PFSK-1 (cell line): ENCODE measurements around the gene PEF1.

Experiments used
- FOXP2 ChIP-seq: optimal IDR thresholded peaks from 2 replicates; pipeline ENCODE3; 2011; ENCODE audit warnings: borderline replicate concordance, control low read depth, inconsistent platforms; ENCODE audit not compliant: insufficient read depth; ENCODE audit errors: extremely low read length, extremely low read depth
- POLR2AphosphoS5 ChIP-seq: IDR thresholded peaks from 2 replicates; pipeline ENCODE4 v1.6.1; 2012; ENCODE audit warnings: low read depth, mild to moderate bottlenecking, control low read depth, low read length, moderate library complexity
- REST ChIP-seq, 2 experiments: IDR thresholded peaks; 2 replicates each; pipeline versions ENCODE4 v1.6.1 to v1.8.0; 2011 to 2012; ENCODE audit warnings: low read depth in 2 of 2, low read length in 2 of 2, control low read depth in 1 of 2, inconsistent platforms in 1 of 2, mild to moderate bottlenecking in 1 of 2, moderate library complexity in 1 of 2; ENCODE audit not compliant: insufficient read depth in 1 of 2
- SIN3A ChIP-seq: IDR thresholded peaks from 2 replicates; pipeline ENCODE4 v1.6.1; 2012; ENCODE audit warnings: mild to moderate bottlenecking, low read length, moderate library complexity, borderline replicate concordance; ENCODE audit not compliant: insufficient read depth
- TAF1 ChIP-seq: IDR thresholded peaks from 2 replicates; pipeline ENCODE4 v1.6.1; 2012; ENCODE audit warnings: low read length, control low read depth, borderline replicate concordance; ENCODE audit not compliant: insufficient read depth

Gene PEF1

GRCh38 chr1:31583082-31583994 is 61.3 kb downstream of the PEF1 start:
- TF ChIP-seq TAF1, result no peak
- TF ChIP-seq SIN3A, result no peak
- TF ChIP-seq POLR2AphosphoS5, result no peak
- TF ChIP-seq FOXP2, result no peak
- TF ChIP-seq REST (IDR thresholded peaks at IDR 0.05; ENCODE audit: insufficient read depth in 1 of 2, low read depth in 2 of 2, low read length in 2 of 2), result no peak

DNA sequence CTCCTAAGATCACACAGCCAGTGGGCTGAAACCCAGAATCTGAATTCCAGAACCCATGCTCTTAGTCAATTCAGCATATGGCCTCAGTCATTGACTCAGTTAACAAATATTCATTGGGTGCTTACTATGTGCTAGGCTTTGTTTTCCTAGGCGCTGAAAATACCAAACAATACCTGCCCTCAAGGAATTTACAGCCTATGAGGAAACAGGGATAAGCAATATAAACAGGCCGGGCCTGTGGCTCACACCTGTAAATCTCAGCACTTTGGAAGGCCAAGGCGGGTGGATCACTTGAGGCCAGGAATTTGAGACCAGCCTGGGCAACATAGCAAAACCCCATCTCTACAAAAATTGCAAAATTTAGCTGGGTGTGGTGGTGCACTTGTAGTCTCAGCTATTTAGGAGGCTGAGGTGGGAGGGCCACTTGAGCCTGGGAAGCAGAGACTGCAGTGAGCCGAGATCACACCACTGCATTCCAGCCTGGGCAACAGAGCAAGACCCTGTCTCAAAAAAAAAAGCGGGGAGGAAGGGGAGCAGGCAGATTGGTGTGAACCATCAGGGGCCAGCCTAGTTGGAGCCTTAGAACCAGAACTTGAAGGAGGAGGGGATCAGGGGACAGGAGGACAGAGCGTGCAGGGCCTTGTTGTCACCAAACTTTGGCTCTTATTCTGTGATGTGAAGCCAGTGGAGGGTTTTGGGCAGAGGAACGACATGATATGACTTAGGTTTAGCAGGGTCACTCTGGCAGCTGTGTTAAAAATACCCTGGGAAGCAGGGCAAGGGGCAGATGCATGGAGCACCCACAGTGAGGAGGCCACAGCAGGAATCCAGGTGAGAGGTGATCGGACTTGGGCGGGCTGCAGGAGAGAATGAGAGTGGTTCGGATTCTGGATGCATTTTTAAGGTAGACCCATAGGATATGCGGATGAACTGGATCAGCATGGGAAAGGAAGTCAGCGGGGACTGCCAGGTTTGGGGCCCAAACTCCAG is 62.6 kb downstream of the PEF1 start:
- TF ChIP-seq REST (IDR thresholded peaks at IDR 0.05; ENCODE audit: insufficient read depth in 1 of 2, low read depth in 2 of 2, low read length in 2 of 2) (no peak), TAF1 (no peak), SIN3A (no peak), POLR2AphosphoS5 (no peak), FOXP2 (no peak)

- TF ChIP-seq POLR2AphosphoS5 (no peak), FOXP2 (no peak), REST (IDR thresholded peaks at IDR 0.05; ENCODE audit: insufficient read depth in 1 of 2, low read depth in 2 of 2, low read length in 2 of 2) (no peak), SIN3A (no peak), TAF1 (no peak)
Measured at GRCh38 chr1:31580891-31581603, 63.6 kb downstream of the PEF1 start.

DNA sequence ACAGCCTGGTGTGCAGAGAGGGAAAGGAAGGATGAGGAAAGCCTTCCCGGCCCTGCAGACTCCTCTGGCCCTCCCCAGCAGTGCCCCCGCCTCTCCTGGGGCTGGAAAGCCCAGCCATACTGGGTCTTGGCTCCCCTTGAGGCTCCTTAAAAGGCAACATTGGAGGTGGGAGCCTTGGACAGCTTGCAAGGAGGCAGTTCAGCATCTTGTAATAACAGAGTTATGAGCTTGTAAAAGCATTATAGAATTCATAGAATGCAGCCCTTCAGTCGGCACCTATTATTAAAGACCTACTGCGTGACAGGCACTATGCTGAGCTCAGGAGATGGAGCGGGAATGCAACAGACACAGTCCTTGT is 64.2 kb downstream of the PEF1 start:
- no peak for TF ChIP-seq FOXP2
- no peak for TF ChIP-seq SIN3A
- no peak for TF ChIP-seq REST (IDR thresholded peaks at IDR 0.05; ENCODE audit: insufficient read depth in 1 of 2, low read depth in 2 of 2, low read length in 2 of 2)
- no peak for TF ChIP-seq TAF1
- TF ChIP-seq POLR2AphosphoS5, result no peak
